ENCODE data around the gene OR51S1.

OR51S1 gene, protein sequence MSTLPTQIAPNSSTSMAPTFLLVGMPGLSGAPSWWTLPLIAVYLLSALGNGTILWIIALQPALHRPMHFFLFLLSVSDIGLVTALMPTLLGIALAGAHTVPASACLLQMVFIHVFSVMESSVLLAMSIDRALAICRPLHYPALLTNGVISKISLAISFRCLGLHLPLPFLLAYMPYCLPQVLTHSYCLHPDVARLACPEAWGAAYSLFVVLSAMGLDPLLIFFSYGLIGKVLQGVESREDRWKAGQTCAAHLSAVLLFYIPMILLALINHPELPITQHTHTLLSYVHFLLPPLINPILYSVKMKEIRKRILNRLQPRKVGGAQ

DNA sequence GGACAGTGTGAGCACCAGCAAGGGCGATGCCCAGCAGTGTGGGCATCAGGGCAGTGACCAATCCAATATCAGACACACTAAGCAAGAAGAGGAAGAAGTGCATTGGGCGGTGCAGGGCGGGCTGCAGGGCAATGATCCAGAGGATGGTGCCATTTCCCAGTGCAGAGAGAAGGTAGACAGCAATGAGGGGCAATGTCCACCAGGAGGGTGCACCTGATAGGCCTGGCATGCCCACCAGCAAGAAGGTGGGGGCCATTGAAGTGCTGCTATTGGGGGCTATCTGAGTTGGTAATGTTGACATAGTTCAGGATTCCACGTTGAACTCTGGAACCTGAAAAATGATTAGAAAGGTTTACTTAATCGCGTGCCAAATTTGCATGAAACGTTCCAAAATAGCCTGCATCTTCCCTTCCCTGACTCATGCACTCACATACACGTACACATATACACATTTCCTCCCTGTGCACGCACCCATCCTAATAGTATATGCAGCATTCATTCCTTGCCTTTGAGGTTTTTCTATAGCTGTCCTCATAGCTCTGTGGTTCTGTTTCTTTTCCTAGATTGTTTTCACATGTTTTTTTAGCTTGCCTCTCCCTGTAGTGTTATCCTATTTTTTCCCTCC lies at the start of gene OR51S1:
Gene OR51S1, minus strand, starts transcription at position 301 of the 625 bp plus-strand sequence. Its CDS starts 0 bp downstream, at position 301.
- H3K27ac ChIP-seq (ENCODE audit: low read depth, low read length), result no peak within 1 kb of the TSS
- H3K27me3 ChIP-seq (ENCODE audit: control insufficient read depth, insufficient read depth, low read length), result no peaks in the 10 kb centered on the region
- no peak within 1 kb of the TSS for H3K9ac ChIP-seq (ENCODE audit: low read length)
- H3K36me3 ChIP-seq (ENCODE audit: control insufficient read depth, insufficient read depth, low read length), result no peaks in the 10 kb centered on the region
- H3K9me3 ChIP-seq (ENCODE audit: control insufficient read depth, insufficient read depth, low read depth, low read length), result peaks cover under 1% of the 10 kb centered on the region; the same call in 1 of the 2 replicates
- no peak within 1 kb of the TSS for H3K4me3 ChIP-seq (ENCODE audit: low read depth, low read length)
- H3K4me1 ChIP-seq (ENCODE audit: control insufficient read depth, insufficient read depth, low read length), result no peaks in the 10 kb centered on the region

DNA sequence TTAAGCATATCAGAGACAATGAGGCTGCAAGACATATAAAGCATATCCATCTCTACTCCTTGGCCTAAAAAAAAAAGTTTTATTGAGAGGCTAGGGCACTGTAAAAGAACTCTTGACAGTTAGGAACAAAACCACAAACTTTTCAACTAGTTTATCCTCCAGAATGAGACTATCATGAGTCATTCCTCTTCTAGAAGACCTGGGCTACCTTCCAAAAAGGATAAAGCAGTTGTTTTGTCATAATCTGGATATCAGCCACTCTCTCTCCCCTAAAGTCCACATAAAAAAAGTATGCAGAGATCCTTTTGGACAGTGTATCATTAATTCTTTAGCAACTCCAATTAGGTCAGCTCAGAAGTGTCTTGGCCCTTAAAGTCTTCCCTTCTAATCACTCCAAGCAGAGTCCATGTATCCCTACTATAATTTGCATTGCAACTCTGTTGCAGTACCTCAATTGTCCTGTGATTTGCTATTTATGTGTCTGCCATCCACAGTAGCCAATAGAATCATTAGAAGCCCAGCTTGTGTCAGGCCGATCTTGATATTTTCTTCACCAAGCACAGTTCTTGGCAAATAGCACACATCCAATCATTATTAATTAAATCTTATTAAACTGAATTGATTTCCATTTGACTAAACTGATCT lies 43.1 kb upstream of the OR51S1 start:
- Histone ChIP-seq H3K4me1 (ENCODE audit: control insufficient read depth, insufficient read depth, low read length) (no peaks in the 10 kb centered on the region), H3K27ac (ENCODE audit: low read depth, low read length) (no peak overlapping the region), H3K27me3 (ENCODE audit: control insufficient read depth, insufficient read depth, low read length) (no peaks in the 10 kb centered on the region), H3K9me3 (ENCODE audit: control insufficient read depth, insufficient read depth, low read depth, low read length) (no peaks in the 10 kb centered on the region), H3K36me3 (ENCODE audit: control insufficient read depth, insufficient read depth, low read length) (no peaks in the 10 kb centered on the region), H3K4me3 (ENCODE audit: low read depth, low read length) (no peak overlapping the region), H3K9ac (ENCODE audit: low read length) (no peak overlapping the region)

DNA sequence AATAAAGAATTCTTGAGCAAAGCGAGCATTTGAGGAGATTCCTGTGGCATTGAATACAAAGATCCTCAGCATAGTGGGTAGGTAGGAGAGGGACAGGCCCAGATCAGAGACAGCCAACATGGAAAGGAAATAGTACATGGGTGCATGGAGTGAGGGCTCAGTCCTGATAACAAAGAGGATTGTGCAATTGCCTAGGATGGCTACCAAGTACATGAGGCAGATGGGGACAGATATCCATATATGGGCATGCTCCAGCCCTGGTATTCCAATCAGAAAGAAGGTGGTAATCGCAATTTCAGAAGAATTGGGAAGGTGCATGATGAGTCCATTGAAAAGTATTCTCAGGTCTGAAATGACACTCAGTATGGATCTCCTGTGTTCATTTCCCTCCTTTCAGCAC lies 41.3 kb upstream of the OR51S1 start:
- H3K27me3 ChIP-seq (ENCODE audit: control insufficient read depth, insufficient read depth, low read length), result no peaks in the 10 kb centered on the region
- H3K9ac ChIP-seq (ENCODE audit: low read length), result no peak overlapping the region
- H3K4me1 ChIP-seq (ENCODE audit: control insufficient read depth, insufficient read depth, low read length), result no peaks in the 10 kb centered on the region
- no peaks in the 10 kb centered on the region for H3K9me3 ChIP-seq (ENCODE audit: control insufficient read depth, insufficient read depth, low read depth, low read length)
- H3K36me3 ChIP-seq (ENCODE audit: control insufficient read depth, insufficient read depth, low read length), result no peaks in the 10 kb centered on the region
- H3K4me3 ChIP-seq (ENCODE audit: low read depth, low read length), result no peak overlapping the region
- H3K27ac ChIP-seq (ENCODE audit: low read depth, low read length), result no peak overlapping the region

DNA sequence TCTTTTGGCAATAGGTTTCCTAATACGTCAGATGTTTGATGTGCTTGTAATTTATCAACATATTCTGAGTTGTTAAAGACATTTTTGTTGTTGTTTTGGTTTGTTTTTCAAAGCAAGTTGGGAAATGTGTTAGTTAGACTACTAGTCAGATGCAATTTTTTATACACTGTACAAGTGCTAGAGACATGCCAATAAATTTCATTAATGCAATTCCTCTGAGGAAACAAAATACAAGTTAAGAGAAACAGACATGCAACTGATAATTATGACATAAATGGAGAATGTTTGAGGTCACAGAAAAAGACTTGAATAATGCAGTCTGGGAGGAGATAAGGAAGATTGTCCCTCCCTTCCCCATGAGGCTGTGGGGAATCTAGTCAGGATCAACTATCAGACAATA lies 38.6 kb upstream of the OR51S1 start:
- no peaks in the 10 kb centered on the region for H3K9me3 ChIP-seq (ENCODE audit: control insufficient read depth, insufficient read depth, low read depth, low read length)
- no peak overlapping the region for H3K9ac ChIP-seq (ENCODE audit: low read length)
- no peaks in the 10 kb centered on the region for H3K27me3 ChIP-seq (ENCODE audit: control insufficient read depth, insufficient read depth, low read length)
- H3K36me3 ChIP-seq (ENCODE audit: control insufficient read depth, insufficient read depth, low read length), result no peaks in the 10 kb centered on the region
- no peaks in the 10 kb centered on the region for H3K4me1 ChIP-seq (ENCODE audit: control insufficient read depth, insufficient read depth, low read length)
- H3K4me3 ChIP-seq (ENCODE audit: low read depth, low read length), result no peak overlapping the region
- no peak overlapping the region for H3K27ac ChIP-seq (ENCODE audit: low read depth, low read length)

DNA sequence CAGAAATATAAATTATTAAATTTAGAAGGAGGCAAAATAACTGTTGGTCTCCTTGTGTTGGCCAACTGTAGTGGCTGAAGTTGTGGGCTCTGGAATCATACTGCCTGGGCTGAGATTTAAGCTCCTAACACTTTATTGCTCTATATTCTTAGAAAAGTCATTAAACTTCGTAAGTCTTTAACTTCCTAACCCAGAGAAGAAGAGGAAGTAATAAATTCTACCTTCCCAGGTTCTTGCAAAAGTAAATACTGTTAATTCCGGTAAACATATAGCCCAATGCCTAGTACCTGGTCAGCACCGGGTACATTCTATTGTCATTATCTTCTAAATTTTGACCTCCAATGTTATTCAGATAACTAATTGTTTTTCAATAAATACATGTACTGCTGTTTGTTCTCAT lies 37.2 kb upstream of the OR51S1 start:
- Histone ChIP-seq H3K27me3 (ENCODE audit: control insufficient read depth, insufficient read depth, low read length) (no peaks in the 10 kb centered on the region), H3K4me3 (ENCODE audit: low read depth, low read length) (no peak overlapping the region), H3K9me3 (ENCODE audit: control insufficient read depth, insufficient read depth, low read depth, low read length) (no peaks in the 10 kb centered on the region), H3K36me3 (ENCODE audit: control insufficient read depth, insufficient read depth, low read length) (no peaks in the 10 kb centered on the region), H3K27ac (ENCODE audit: low read depth, low read length) (no peak overlapping the region), H3K4me1 (ENCODE audit: control insufficient read depth, insufficient read depth, low read length) (no peaks in the 10 kb centered on the region), H3K9ac (ENCODE audit: low read length) (no peak overlapping the region)

DNA sequence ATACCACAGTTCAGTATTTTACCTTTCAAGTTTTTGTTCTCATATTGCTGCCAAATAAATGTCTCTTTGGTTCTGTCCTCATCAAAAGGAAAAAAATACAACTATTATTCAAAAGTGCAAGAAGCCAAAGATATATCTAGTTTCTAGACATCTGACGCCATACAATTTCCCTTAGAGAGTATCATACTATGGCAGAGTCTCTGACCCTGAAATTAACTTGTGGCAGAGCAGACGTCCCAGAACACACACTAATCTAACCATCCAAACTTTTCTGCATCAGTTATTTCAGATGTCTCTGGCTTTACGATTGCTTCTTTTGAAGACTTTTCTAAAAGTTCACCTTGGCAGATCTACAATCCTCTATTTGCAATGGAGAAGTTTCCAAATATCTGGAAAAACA lies 35.4 kb upstream of the OR51S1 start:
- H3K9me3 ChIP-seq (ENCODE audit: control insufficient read depth, insufficient read depth, low read depth, low read length), result no peaks in the 10 kb centered on the region
- H3K9ac ChIP-seq (ENCODE audit: low read length), result no peak overlapping the region
- no peak overlapping the region for H3K27ac ChIP-seq (ENCODE audit: low read depth, low read length)
- H3K4me3 ChIP-seq (ENCODE audit: low read depth, low read length), result no peak overlapping the region
- no peaks in the 10 kb centered on the region for H3K4me1 ChIP-seq (ENCODE audit: control insufficient read depth, insufficient read depth, low read length)
- no peaks in the 10 kb centered on the region for H3K36me3 ChIP-seq (ENCODE audit: control insufficient read depth, insufficient read depth, low read length)
- H3K27me3 ChIP-seq (ENCODE audit: control insufficient read depth, insufficient read depth, low read length), result no peaks in the 10 kb centered on the region

DNA sequence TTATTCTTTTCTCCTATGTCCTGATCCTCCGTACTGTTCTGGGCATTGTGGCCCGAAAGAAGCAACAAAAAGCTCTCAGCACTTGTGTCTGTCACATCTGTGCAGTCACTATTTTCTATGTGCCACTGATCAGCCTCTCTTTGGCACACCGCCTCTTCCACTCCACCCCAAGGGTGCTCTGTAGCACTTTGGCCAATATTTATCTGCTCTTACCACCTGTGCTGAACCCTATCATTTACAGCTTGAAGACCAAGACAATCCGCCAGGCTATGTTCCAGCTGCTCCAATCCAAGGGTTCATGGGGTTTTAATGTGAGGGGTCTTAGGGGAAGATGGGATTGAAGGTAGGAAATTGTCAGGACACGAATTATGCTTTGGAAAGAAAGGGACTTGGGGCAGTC lies 33.5 kb upstream of the OR51S1 start:
- H3K27ac ChIP-seq (ENCODE audit: low read depth, low read length), result no peak overlapping the region
- no peaks in the 10 kb centered on the region for H3K36me3 ChIP-seq (ENCODE audit: control insufficient read depth, insufficient read depth, low read length)
- no peaks in the 10 kb centered on the region for H3K4me1 ChIP-seq (ENCODE audit: control insufficient read depth, insufficient read depth, low read length)
- no peaks in the 10 kb centered on the region for H3K9me3 ChIP-seq (ENCODE audit: control insufficient read depth, insufficient read depth, low read depth, low read length)
- H3K27me3 ChIP-seq (ENCODE audit: control insufficient read depth, insufficient read depth, low read length), result no peaks in the 10 kb centered on the region
- no peak overlapping the region for H3K4me3 ChIP-seq (ENCODE audit: low read depth, low read length)
- no peak overlapping the region for H3K9ac ChIP-seq (ENCODE audit: low read length)

DNA sequence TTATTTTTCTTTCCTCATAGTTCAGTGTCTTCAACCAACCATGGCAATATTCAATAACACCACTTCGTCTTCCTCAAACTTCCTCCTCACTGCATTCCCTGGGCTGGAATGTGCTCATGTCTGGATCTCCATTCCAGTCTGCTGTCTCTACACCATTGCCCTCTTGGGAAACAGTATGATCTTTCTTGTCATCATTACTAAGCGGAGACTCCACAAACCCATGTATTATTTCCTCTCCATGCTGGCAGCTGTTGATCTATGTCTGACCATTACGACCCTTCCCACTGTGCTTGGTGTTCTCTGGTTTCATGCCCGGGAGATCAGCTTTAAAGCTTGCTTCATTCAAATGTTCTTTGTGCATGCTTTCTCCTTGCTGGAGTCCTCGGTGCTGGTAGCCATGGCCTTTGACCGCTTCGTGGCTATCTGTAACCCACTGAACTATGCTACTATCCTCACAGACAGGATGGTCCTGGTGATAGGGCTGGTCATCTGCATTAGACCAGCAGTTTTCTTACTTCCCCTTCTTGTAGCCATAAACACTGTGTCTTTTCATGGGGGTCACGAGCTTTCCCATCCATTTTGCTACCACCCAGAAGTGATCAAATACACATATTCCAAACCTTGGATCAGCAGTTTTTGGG lies 33.0 kb upstream of the OR51S1 start, which contains the start of gene OR51T1:
Gene OR51T1, plus strand, starts transcription at position 41 of the 641 bp plus-strand sequence. Its CDS starts 0 bp downstream, at position 41.
- no peak within 1 kb of the TSS for H3K4me3 ChIP-seq (ENCODE audit: low read depth, low read length)
- no peak within 1 kb of the TSS for H3K9ac ChIP-seq (ENCODE audit: low read length)
- no peaks in the 10 kb centered on the region for H3K36me3 ChIP-seq (ENCODE audit: control insufficient read depth, insufficient read depth, low read length)
- H3K9me3 ChIP-seq (ENCODE audit: control insufficient read depth, insufficient read depth, low read depth, low read length), result no peaks in the 10 kb centered on the region
- H3K4me1 ChIP-seq (ENCODE audit: control insufficient read depth, insufficient read depth, low read length), result no peaks in the 10 kb centered on the region
- H3K27me3 ChIP-seq (ENCODE audit: control insufficient read depth, insufficient read depth, low read length), result no peaks in the 10 kb centered on the region
- no peak within 1 kb of the TSS for H3K27ac ChIP-seq (ENCODE audit: low read depth, low read length)

DNA sequence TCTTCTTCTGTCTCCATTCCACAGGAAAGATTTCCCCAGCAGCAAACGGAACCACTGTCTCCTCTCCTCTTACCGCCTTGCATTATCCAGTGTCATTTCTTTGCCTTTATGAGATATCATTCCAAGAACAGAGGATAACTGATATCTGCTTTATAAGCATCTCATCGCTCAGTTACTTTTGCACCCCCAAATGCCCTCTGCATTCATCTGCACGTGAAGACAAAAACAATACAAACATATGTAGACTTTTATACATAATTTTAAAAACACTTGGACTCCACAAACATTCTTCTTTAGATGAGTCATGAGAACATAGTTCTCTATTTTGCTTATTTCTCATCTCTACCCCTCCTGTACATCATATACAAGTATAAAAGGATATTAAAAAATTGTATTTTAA lies 32.2 kb upstream of the OR51S1 start:
- Histone ChIP-seq H3K9me3 (ENCODE audit: control insufficient read depth, insufficient read depth, low read depth, low read length) (no peaks in the 10 kb centered on the region), H3K27ac (ENCODE audit: low read depth, low read length) (no peak overlapping the region), H3K4me1 (ENCODE audit: control insufficient read depth, insufficient read depth, low read length) (no peaks in the 10 kb centered on the region), H3K36me3 (ENCODE audit: control insufficient read depth, insufficient read depth, low read length) (no peaks in the 10 kb centered on the region), H3K9ac (ENCODE audit: low read length) (no peak overlapping the region), H3K27me3 (ENCODE audit: control insufficient read depth, insufficient read depth, low read length) (no peaks in the 10 kb centered on the region), H3K4me3 (ENCODE audit: low read depth, low read length) (no peak overlapping the region)

DNA sequence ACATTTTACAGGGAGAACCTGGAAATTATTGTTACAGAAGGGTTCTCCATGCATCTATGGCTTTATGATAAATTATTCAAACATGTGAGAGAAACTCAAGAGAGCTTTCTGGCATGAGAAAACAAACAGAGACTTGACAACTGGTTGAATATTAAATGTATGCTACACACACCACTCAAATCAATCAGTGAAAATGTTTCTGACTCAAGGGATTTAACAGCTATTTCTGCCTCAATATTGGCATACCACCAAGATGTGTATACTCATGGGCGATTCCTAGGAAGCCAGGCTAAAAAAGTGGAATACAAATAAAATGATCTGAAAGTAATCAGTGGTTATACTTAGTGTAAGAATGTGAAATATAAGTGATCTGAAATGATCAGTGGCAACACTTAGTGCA lies 16.8 kb upstream of the OR51S1 start:
- Histone ChIP-seq H3K27ac (ENCODE audit: low read depth, low read length) (no peak overlapping the region), H3K4me1 (ENCODE audit: control insufficient read depth, insufficient read depth, low read length) (peaks cover 20% of the 10 kb centered on the region; the same call in 1 of the 2 replicates), H3K36me3 (ENCODE audit: control insufficient read depth, insufficient read depth, low read length) (no peaks in the 10 kb centered on the region), H3K9me3 (ENCODE audit: control insufficient read depth, insufficient read depth, low read depth, low read length) (no peaks in the 10 kb centered on the region), H3K27me3 (ENCODE audit: control insufficient read depth, insufficient read depth, low read length) (no peaks in the 10 kb centered on the region), H3K4me3 (ENCODE audit: low read depth, low read length) (no peak overlapping the region), H3K9ac (ENCODE audit: low read length) (no peak overlapping the region)

DNA sequence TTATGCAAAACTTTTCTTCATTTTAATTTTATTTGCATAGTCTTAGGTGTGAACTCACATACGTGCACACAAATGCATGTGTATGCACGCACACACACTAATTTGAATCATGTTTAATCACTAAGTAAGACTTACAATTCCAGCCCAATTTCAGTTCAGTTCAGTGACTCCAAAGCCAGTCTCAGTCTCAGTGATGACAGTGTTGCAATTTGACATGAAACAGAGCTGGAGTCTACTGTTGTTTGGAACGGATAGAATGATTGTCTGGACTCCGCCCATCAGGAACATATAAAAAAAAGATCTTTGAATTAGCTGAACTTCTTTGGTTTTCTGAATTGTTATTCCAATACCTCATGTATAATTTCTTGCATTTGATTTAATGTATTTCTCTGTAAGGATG lies 14.9 kb upstream of the OR51S1 start:
- Histone ChIP-seq H3K9ac (ENCODE audit: low read length) (no peak overlapping the region), H3K4me1 (ENCODE audit: control insufficient read depth, insufficient read depth, low read length) (peaks cover 20% of the 10 kb centered on the region; the same call in 1 of the 2 replicates), H3K9me3 (ENCODE audit: control insufficient read depth, insufficient read depth, low read depth, low read length) (no peaks in the 10 kb centered on the region), H3K27ac (ENCODE audit: low read depth, low read length) (no peak overlapping the region), H3K4me3 (ENCODE audit: low read depth, low read length) (no peak overlapping the region), H3K36me3 (ENCODE audit: control insufficient read depth, insufficient read depth, low read length) (no peaks in the 10 kb centered on the region), H3K27me3 (ENCODE audit: control insufficient read depth, insufficient read depth, low read length) (no peaks in the 10 kb centered on the region)
